RPMI7951 (cell line): Measurements from ENCODE around the gene FAM236D. TPM values are rescaled to one million over a fixed set of nuclear protein-coding genes. Genes with fewer than 3 reads are reported as not detected.
"Not testable (repeated sequence)": the region's sequence is repeated elsewhere in the genome, so short reads cannot be mapped to it uniquely, and the experiment has no call there.

ENCODE experiments used
- DNase-seq: peaks from one replicate; pipeline ENCODE4 v3.0.0-alpha.2; 2012; ENCODE audit warnings: low read depth
- total RNA-seq: library from RNA; depleted of rRNA; stranded (reverse); fragments of >200 nt; shearing (Covaris generic); gene quantifications from 2 replicates; pipeline ENCODE4 v1.2.3, GENCODE V29; 2014; rRNA removed

FAM236D gene
- not detected in 2 replicates for total RNA-seq

DNA sequence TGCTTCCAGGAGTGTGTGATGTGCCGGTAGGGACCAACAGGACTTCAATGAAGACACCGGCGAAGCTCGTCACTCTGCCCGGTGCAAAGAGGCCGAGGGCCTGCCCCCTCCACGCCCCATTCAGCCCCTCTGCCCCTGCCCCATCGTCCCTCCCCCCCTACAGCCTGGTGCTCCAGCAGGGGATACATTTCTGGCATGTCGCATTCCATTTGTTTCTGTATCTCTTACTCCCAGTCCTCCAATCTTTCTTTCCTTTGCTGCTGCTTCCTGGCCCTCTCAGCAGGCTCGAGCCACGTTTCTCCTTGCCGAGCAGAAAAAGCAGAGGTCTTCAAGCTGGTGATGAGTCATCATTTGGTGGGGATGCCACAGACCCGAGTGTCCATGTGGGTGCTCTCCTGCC lies at the start of gene FAM236D:
TSS of gene FAM236D (minus strand) at position 101 of the 400 bp plus-strand sequence. CDS start at position 1, 100 bp downstream.
- DNase-seq, result not testable (repeated sequence)

DNA sequence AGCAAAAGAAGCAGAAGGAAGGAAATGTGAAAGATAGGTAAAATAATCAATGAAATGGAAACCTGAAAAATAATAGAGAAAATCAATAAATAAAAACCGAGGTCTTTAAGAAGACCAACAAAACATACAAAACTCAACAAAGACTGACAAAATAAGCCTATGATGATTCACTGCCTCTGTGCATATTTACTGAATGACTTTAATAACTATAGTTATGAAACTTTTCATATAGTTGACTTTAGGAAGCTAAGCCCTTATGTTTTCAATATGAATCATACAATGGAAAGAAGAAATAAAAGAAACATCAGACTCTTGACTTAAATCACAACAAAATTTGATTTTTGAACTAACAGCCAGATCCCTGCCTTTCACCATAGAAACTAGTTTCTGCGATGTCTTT lies 29.5 kb upstream of the FAM236D start:
- DNase-seq, result not testable (repeated sequence)

DNA sequence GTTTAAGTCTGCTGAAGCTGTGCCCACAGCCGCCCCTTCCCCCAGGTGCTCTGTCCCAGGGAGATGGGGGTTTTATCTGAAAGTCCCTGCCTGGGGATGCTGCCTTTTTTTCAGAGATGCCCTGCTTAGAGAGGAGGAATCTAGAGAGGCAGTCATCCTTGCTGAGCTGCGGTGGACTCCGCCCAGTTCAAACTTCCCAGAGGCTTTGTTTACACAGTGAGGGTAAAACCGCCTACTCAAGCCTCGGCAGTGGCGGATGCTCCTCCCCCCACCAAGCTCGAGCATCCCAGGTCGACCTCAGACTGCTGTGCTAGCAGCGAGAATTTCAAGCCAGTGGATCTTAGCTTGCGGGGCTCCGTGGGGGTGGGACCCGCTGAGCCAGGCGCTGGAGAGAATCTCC lies 22.7 kb upstream of the FAM236D start:
- DNase-seq, result not testable (repeated sequence)

DNA sequence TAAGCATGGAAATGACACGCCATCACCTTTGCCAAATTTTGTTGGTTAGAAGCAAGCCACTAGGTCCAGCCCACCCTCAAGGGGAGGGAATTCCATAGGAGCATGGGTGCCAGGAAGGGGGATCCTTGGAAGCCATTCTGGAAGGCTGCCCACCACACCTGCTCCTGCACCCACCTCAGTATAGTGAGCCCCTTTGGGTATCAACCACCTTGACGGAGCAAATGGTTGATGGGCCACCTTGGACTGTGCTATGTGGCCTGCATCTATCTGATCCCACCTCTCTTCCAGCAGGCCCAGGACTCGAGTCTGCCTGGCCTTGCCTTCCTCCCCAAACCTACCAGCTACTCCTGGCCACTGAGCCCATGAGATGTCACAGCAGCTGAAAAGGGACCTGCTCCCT lies 17.6 kb downstream of the FAM236D start:
- not testable (repeated sequence) for DNase-seq

DNA sequence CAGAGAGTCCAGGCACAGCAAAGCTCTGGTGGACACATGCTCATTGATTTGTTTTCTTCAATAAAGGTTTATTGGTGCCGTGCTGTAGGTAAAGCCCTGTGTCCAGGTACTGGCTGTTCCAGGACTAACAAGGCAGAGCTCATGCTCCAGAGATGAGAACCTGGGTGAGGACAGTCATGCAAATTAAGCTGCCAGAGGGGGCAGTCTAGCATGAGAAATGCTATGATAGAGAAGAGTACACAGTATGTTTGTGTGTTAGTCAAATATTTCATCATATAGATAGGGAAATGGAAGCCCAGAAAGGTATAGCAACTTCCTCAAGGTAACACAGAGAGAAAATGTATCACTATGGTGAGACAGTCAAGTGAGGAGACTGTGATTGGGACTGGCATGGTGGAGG lies 19.9 kb downstream of the FAM236D start:
- DNase-seq, result not testable (repeated sequence)

DNA sequence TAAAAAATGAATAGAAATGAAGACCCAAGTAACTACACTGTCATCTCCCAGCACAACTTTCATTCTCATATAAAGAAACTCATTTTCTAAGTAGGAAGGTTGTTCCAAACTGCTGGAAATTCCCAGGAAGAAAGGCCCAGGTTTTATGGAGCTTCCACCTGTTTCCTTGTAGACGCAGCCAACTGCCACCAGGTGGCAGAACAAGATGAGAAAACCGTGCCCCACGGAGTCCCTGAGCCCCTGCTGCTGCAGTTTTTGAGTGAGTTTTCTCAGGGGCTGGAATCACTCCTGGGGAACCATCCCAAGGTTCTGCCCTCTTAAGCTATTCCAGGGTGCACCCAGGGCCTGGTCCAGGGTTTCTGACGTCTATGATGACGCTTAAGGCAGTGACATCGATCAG lies 24.0 kb downstream of the FAM236D start:
- DNase-seq, result not testable (repeated sequence)

DNA sequence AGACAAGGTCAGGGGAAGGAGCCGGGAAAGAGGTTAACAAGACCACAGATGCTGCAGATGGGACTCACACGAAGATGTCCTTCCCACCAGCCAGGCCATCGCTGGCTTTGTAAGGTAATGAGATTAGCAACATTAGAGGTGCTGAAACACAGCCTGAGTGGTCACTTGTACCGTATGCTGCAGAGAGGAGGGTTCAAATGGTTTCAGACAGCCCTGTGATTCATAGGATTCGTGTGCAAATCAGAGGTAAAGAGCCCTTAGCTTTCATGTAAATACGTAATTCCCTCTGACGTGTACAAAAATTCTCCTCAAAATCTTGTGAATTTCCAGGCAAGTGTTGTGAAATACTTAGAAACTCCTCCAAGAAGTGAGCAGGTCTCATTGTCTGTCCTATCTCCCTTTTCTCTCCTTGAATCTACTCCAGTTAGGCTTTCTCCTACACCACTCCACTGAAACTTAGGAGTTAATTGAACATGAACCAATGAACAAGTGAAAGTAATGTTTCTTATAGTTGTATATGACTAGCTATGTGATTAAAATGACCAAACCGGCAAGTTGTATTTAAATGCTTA lies 24.6 kb downstream of the FAM236D start:
- DNase-seq, result not testable (repeated sequence)

DNA sequence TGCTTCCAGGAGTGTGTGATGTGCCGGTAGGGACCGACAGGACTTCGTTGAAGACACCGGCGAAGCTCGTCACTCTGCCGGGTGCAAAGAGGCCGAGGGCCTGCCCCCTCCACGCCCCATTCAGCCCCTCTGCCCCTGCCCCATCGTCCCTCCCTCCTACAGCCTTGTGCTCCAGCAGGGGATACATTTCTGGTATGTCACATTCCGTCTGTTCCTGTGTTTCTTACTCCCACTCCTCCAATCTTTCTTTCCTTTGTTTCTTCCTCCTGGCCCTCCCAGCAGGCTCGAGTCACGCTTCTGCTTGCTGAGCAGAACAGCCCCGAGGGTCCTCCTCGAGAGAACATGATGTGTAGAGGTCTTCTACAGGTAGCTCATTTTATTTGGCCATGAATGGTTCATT lies 25.4 kb downstream of the FAM236D start, which contains the start of gene FAM236B:
TSS of gene FAM236B (minus strand) at position 101 of the 400 bp plus-strand sequence. CDS start at position 1, 100 bp downstream.
- DNase-seq, result not testable (repeated sequence)

DNA sequence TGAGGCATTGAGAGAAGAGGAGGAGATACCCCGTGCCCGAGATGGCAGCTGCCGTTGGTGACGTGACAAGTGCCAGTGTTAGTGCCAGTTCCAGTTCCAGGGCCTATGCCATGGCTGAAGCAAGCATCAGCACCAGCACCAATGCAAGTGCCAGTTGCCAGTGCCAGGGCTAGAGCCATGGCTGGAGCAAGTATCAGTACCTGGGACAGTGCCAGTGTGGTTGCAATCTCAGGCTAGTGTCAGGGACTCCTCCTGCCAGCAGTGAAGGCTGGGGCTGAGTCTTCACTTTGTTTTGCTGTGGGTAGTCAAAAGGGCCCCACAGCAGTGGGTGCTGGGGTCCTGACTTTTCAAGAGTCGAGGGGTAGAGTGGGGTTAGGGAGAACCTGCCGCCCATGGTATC lies 29.9 kb downstream of the FAM236D start:
- DNase-seq, result not testable (repeated sequence)

DNA sequence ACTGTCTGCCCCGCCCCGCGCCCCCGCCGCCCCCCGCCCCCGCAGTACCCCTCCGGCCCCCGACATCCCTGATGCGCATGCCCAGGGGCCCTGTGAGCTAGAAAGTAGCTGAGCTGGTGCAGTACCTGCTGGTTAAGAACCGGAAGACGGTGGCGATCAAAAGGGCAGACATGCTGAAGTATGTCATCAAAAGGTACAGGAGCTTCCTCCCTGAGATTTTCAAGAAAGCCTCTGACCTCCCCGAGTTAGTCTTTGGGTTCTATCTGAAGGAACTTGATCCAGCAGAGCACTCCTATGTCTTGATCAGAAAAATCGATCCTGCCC lies 30.6 kb downstream of the FAM236D start:
- DNase-seq, result not testable (repeated sequence)

DNA sequence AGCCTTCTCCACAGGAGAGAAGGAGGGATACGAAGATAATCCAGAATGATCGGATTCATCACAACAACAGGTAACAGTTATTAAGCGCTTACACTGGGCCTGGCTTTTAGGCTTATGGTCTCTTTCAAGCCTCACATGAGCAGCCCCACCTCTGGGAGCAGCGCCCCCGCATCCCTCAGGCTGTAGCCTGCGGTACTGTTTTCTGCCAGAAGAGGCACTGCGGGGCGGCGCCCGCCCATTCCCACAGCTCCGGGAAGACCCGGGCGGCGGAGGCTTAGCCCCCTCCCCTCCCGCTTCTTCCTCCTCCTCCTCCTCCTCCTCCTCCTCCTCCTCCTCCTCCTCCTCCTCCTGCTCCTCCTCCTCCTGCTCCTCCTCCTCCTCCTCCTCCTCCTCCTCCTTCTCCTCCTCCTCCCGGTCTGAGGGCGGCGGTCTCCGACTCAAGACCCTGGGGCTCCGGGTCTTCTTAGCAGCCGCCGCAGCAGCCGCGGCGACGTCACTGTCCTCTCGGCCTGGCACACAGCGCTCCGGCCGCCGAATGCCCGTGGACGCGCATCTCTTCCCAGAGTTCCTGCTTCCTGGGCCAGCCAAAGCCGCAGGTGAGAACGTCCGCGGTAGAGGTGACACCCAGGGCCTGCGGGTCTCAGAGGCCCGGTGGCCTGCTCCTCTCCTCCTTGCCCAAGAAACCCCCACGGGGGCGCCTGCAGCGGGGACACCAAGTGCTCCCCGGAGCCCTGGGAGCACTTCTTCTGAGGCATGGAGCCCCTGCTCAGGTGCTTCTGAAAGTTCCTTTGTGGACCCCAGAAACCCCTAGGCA lies 31.1 kb downstream of the FAM236D start, which contains the start of gene DMRTC1B:
TSS of gene DMRTC1B (plus strand) at position 238 of the 814 bp plus-strand sequence. CDS start 68,246 bp downstream, outside the sequence.
- not testable (repeated sequence) for DNase-seq

DNA sequence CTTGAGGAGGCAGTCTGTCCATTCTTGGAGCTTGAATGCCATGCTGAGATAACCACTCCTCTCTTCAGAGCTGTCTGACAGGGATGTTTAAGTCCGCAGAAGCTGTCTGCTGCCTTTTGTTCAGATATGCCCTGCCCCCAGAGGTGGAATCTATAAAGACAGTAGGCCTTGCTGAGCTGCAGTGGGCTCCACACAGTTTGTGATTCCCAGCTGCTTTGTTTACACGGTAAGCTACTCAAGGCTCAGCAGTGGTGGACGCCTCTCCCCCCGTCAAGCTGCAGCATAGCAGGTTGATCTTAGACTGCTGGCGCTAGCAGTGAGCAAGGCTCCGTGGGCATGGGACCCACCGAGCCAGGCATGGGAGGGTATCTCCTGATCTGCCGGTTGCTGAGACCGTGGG lies 47.6 kb downstream of the FAM236D start:
- not testable (repeated sequence) for DNase-seq

Other genes starting within 250 kb of the FAM236D start
- 35.0 and 36.4 TPM in 2 replicates for gene HDAC8, start 235.4 kb downstream of the FAM236D start, total RNA-seq
- 1.6 and 1.7 TPM in 2 replicates for gene PHKA1, start 93.9 kb downstream of the FAM236D start, total RNA-seq
- not detected in 2 replicates for gene DMRTC1B, start 31.3 kb downstream of the FAM236D start, total RNA-seq
- not detected in 2 replicates for gene FAM236B, start 25.6 kb downstream of the FAM236D start, total RNA-seq
- not detected in 2 replicates for gene FAM236C, start 104.4 kb upstream of the FAM236D start, total RNA-seq
- not detected in 2 replicates for gene FAM236A, start 130.0 kb upstream of the FAM236D start, total RNA-seq
- gene DMRTC1, start 135.6 kb upstream of the FAM236D start, total RNA-seq, result not detected in 2 replicates
- gene PABPC1L2B, start 194.7 kb upstream of the FAM236D start, total RNA-seq, result not detected in 2 replicates